ENCODE measurements around the gene MAP6. TPM values are rescaled to one million over a fixed set of nuclear protein-coding genes. Genes with fewer than 3 reads are reported as not detected.

The MAP6 gene
- total RNA-seq, 1 donor from 2014 or later: 0.92 TPM

- H3K27ac Mint-ChIP-seq: no peak overlapping the region
- H3K4me3 Mint-ChIP-seq: no peak overlapping the region
- H3K4me1 Mint-ChIP-seq: peaks cover 15% of the 10 kb centered on the region
- peaks cover 2% of the 10 kb centered on the region for H3K27me3 Mint-ChIP-seq (ENCODE audit: low read depth)
- peaks cover 3% of the 10 kb centered on the region for H3K9me3 Mint-ChIP-seq
- TF ChIP-seq CTCF (IDR thresholded peaks at IDR 0.05; ENCODE audit: unreplicated experiment): no peak
- DNase-seq (ENCODE audit: low spot score in 2 of 2, unreplicated experiment in 2 of 2): no peak
- no peaks in the 10 kb centered on the region for H3K36me3 Mint-ChIP-seq
Measured at GRCh38 chr11:75549370-75549958, 119.4 kb downstream of the MAP6 start.

- peaks cover 7% of the 10 kb centered on the region for H3K4me1 Mint-ChIP-seq
Measured at GRCh38 chr11:75548595-75549272, 120.1 kb downstream of the MAP6 start.

GRCh38 chr11:75547617-75548058 is 121.2 kb downstream of the MAP6 start:
- peaks cover 3% of the 10 kb centered on the region for H3K9me3 Mint-ChIP-seq
- no peak overlapping the region for H3K4me3 Mint-ChIP-seq
- no peaks in the 10 kb centered on the region for H3K36me3 Mint-ChIP-seq
- H3K27ac Mint-ChIP-seq: peak overlapping the region; percentile 86
- peak; percentile 81 for TF ChIP-seq CTCF (IDR thresholded peaks at IDR 0.05; ENCODE audit: unreplicated experiment)
- DNase-seq (ENCODE audit: low spot score in 2 of 2, unreplicated experiment in 2 of 2): peak; percentile 51 to 78
- H3K27me3 Mint-ChIP-seq (ENCODE audit: low read depth): peaks cover 2% of the 10 kb centered on the region
- H3K4me1 Mint-ChIP-seq: peaks cover 7% of the 10 kb centered on the region

More at GRCh38 chr11:75548595-75549272, 120.1 kb downstream of the MAP6 start:
- Mint-ChIP-seq H3K36me3 (no peaks in the 10 kb centered on the region), H3K4me3 (no peak overlapping the region), H3K27ac (no peak overlapping the region), H3K27me3 (ENCODE audit: low read depth) (peaks cover 2% of the 10 kb centered on the region), H3K9me3 (peaks cover 3% of the 10 kb centered on the region)
- DNase-seq (ENCODE audit: low spot score in 2 of 2, unreplicated experiment in 2 of 2): no peak
- TF ChIP-seq CTCF (IDR thresholded peaks at IDR 0.05; ENCODE audit: unreplicated experiment): no peak

GRCh38 chr11:75547177-75547576 is 121.7 kb downstream of the MAP6 start:
- H3K27me3 Mint-ChIP-seq (ENCODE audit: low read depth): peaks cover 2% of the 10 kb centered on the region
- no peak overlapping the region for H3K4me3 Mint-ChIP-seq
- peaks cover 7% of the 10 kb centered on the region for H3K4me1 Mint-ChIP-seq
- H3K27ac Mint-ChIP-seq: no peak overlapping the region
- no peak for DNase-seq (ENCODE audit: low spot score in 2 of 2, unreplicated experiment in 2 of 2)
- no peak for TF ChIP-seq CTCF (IDR thresholded peaks at IDR 0.05; ENCODE audit: unreplicated experiment)
- H3K36me3 Mint-ChIP-seq: no peaks in the 10 kb centered on the region
- peaks cover 3% of the 10 kb centered on the region for H3K9me3 Mint-ChIP-seq

GRCh38 chr11:75543806-75544205 is 125.0 kb downstream of the MAP6 start:
- Mint-ChIP-seq H3K36me3 (no peaks in the 10 kb centered on the region), H3K4me1 (peaks cover 17% of the 10 kb centered on the region), H3K4me3 (no peak overlapping the region), H3K27ac (no peak overlapping the region), H3K9me3 (no peaks in the 10 kb centered on the region), H3K27me3 (ENCODE audit: low read depth) (peaks cover 2% of the 10 kb centered on the region)
- no peak for DNase-seq (ENCODE audit: low spot score in 2 of 2, unreplicated experiment in 2 of 2)
- no peak for TF ChIP-seq CTCF (IDR thresholded peaks at IDR 0.05; ENCODE audit: unreplicated experiment)
